DMS 273 (cell line): ENCODE data around the gene PRAMEF13.
"Not testable (repeated sequence)": the region's sequence is repeated elsewhere in the genome, so short reads cannot be mapped to it uniquely, and the experiment has no call there.

Experiments used
- DNase-seq: peaks from one replicate; lab custom pipeline; 2025; ENCODE audit not compliant: unreplicated experiment; lab: John Stamatoyannopoulos, UW

PRAMEF13 gene, protein sequence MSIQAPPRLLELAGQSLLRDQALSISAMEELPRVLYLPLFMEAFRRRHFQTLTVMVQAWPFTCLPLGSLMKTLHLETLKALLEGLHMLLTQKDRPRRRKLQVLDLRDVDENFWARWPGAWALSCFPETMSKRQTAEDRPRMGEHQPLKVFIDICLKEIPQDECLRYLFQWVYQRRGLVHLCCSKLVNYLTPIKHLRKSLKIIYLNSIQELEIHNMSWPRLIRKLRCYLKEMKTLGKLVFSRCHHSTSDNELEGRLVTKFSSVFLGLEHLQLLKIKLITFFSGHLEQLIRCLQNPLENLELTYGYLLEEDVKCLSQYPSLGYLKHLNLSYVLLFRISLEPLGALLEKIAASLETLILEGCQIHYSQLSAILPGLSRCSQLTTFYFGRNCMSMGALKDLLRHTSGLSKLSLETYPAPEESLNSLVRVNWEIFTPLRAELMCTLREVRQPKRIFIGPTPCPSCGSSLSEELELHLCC

DNA sequence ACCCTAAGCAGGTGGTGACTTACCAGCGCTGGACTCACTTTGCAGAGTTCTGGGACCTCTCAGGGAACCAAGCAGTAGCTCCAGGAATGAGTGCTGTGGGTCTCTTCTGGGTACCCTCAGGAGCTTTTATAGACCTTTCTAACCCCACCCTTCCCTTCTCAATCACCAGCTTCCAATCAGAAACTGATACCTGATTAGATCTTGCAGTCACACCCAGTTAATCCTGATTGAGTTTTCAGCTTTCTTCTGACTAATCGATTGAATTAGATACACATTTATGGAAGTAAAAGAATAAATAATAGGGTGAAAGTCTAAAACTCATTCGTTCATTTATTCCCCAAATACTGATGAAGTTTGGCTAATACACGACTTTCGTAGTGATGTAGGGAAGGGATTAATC is at the start of gene PRAMEF13:
TSS of gene PRAMEF13 (minus strand) at position 101 of the 400 bp plus-strand sequence. CDS start 1,820 bp downstream, outside the sequence.
- DNase-seq, result not testable (repeated sequence)

DNA sequence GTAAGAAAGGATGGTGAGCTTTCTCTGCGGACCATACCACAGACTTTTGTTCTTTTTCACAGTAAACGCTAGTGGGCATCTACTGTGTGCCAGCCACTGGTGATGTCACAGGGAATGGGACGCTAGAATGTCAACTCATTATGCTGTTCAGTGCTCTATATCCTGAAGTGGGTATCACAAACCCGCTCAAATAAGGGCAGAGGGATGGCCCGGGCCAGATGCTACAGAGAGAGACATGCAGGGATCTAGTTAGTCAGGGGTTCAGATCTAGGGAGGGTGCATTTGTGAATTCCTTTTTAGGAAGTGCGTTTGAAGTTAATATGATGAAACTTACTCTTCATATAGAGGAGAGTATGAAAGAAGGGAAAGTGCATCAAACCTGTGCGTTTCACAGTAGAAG is 45.9 kb upstream of the PRAMEF13 start:
- not testable (repeated sequence) for DNase-seq

DNA sequence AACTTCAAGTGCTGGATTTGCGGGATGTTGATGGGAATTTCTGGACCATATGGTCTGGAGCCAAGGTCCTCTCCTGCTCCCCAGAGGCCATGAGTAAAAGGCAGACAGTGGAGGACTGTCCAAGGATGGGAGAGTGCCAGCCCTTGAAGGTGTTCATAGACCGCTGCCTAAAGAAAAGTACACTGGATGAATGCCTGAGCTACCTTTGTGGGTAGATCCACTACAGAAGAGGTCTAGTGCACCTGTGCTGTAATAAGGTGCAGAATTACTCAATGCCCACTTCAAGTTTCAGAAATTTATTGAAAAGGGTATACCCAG is 45.3 kb upstream of the PRAMEF13 start:
- not testable (repeated sequence) for DNase-seq

DNA sequence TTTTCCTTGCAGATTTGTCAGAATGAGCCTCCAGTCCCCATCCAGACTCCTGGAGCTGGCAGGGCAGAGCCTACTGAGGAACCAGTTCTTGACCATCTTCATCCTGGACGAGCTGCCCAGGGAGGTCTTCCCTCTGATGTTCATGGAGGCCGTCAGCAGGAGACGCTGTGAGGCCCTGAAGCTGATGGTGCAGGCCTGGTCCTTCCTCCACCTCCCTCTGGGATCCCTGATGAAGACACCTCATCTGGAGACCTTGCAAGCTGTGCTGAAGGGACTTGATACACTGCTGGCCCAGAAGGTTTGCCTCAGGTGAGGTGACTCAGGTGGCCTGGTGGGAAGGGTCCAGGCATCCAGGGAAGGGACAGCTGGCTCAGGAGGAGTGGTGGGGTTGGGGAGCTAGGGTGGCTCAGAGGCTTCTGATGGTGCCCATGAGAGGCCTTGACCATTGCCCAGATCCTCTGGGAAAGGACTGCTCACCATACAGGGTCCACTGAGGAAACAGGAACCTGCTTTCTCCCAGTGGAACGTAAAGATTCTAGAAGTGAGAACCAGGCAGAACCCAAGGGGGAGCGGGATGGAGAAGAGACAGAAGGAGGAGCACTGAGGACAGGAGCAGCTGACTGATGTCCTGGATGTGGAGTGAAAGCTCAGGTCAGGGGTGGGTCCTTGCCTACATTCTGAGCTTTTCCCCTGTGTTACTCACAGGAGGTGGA is 44.8 kb upstream of the PRAMEF13 start:
- DNase-seq, result not testable (repeated sequence)

DNA sequence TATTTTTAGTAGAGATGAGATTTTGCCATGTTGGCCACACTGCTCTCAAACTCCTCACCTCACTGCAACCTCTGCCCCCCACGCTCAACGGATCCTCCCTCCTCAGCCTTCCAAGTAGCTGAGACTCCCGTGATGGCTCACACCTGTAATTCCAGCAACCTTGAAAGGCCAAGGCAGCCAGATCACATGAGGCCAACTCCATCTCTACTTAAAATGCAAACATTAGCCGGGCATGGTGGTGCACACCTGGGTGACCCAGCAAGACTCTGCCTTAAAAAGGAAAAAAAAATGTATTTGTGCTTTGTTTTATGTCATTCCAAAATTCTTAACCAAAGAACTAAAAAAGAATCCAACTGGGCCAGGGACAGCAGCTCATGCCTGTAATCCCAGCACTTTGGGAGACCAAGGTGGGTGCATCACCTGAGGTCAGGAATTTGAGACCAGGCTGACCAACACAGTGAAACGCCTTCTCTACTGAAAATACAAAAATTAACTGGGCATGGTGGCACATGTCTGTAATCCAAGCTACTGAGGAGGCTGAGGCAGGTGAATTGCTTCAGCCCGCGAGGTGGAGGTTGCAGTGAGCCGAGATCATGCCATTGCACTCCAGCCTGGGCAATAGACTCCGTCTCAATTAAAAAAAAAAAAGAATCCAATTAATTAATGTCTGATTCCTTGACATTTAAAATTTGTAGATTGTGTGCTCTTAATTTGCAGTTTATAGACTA is 42.5 kb upstream of the PRAMEF13 start:
- DNase-seq, result not testable (repeated sequence)

DNA sequence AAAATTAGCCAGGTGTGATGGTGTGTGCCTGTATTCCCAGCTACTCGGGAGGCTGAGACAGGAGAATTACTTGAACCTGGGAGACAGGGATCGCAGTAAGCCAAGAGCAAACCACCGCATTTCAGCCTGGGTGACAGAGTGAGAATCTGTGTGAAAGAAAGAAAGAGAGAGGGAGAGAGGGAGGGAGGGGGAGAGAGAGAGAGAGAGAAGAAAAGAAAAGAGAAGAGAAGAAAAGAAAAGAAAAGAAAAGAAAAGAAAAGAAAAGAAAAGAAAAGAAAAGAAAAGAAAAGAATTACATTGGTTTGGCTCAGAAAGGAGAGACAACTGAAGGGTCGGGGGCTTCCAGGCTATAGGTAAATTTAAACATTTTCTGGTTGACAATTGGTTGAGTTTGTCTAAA is 38.4 kb upstream of the PRAMEF13 start:
- DNase-seq, result not testable (repeated sequence)

DNA sequence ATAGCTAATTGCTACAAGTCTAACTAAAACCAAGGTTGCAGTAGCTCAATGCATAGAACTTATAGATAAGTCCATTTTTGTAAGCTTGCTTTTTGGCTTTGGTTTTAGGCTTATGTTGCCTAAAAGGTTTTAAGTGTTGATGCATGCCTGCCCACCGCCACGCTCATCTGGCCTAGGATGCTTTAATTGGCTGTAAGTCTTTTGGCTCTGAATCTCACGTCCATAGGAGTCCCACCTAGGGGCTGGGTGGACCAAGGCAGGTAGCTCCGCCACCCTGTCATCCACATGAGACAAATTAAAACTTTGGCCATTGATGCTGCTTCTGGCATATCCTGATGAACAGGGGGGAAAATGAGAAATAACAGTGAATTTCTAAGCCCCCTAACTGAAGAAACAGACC is 36.4 kb upstream of the PRAMEF13 start:
- DNase-seq, result not testable (repeated sequence)

DNA sequence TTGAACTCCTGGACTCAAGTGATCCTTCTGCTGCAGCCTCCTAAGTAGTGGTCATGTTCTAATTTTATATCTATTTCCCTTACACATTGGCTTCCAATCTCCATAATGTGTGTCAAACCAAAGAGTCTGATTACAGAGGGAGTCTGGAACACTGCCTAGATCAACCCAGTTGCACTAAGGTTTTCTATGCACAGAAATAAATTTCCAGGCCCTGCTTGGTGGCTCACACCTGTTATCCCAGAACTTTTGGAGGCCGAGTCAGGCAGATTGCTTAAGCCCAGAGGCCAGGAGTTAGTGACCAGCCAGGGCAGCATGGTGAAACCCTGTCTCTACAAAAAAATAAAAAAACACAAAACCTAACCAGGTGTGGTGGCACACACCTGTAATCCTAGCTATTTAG is 32.8 kb upstream of the PRAMEF13 start:
- DNase-seq, result not testable (repeated sequence)

DNA sequence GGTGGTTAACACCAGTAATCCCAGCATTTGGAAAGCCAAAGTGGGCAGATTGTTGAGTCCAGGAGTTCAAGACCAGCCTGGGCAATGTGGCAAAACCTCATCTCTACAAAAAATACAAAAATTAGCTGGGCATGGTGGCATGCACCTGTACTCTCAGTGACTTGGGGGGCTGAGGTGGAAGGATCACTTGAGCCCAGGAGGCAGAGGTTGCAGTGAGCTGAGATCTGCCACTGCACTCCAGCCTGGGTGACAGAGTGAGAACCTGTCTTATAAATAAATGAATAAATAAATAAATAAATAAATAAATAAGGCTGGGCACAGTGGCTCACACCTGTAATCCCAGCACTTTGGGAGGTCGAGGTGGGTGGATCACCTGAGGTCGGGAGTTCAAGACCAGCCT is 30.8 kb upstream of the PRAMEF13 start:
- not testable (repeated sequence) for DNase-seq

DNA sequence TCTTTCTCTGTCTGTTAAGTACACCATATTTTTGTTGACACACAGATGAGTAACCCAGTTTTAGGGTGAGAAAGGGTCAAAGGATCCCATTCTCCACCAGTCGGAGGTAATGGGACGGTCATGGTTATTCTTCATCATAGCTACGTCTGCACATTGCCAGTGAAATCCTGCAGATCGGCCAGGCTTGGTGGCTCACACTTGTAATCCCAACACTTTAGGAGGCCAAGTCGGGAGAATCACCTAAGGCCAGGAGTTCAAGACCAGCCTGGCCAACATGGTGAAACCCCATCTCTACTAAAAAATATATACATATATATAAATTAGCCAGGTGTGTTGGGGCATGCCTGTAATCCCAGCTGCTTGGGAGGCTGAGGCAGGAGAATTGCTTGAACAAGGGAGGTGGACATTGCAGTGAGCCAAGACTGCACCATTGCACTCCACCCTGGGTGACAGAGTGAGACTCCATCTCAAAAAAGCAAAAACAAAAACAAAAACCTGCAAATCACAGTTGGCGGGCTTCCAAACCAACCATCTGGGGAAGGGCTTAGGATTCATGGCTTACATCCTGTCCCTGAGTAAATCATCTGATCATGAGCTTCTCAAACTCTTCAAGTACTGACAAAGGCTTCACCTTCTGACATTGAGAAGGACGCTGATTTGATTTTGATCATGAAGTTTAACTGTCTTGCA is 30.0 kb upstream of the PRAMEF13 start:
- DNase-seq, result not testable (repeated sequence)

DNA sequence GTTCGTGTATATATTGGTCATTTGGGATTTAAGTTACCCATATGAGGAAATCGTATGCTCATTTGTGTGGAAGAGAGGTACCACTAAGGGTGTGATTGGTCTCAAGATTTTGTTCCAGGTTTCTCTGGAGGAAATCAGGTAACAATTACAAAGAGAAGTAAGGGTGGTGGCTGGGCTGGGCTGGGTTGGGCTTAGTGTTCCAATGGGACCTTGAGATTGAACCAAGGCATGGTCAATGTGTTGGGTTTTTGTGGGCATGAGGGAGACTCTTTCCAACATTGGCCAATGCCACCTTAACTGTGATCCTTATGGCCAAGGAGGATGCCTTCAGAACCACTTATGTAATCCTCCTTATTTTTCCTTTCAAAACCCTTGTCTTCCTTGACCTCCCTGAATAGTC is 29.4 kb upstream of the PRAMEF13 start:
- DNase-seq, result not testable (repeated sequence)

DNA sequence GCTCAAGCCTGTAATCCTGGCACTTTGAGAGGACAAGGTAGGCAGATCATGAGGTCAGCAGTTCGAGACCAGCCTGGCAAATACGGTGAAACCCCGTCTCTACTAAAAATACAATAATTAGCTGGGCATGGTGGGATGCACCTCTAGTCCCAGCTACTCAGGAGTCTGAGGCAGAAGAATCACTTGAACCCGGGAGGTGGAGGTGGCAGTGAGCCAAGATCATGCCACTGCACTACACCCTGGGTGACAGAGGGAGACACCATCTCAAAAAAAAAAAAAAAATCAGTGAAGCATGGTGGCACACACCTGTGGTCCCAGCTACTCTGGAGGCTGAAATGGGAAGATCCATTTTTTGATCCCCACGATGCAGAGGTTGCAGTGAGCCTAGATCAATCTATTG is 28.9 kb upstream of the PRAMEF13 start:
- not testable (repeated sequence) for DNase-seq

DNA sequence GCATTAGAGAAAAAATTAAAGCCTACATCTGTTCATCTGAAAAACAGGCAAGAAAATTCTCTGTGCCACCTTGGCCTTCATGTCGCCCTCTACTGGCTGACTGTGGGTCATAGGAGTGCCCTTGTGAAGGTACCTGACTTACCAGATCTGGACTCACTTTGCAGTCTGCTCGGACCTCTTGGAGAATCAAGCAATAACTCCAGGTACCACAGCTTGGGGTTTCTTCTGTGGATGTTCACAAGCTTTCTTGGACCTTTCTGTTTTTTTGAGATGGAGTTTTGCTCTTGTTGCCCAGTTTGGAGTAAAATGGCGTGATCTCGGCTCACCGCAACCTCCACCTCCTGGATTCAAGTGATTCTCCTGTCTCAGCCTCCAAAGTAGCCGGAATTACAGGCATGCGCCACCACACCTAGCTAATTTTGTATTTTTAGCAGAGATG is 27.2 kb upstream of the PRAMEF13 start:
- DNase-seq, result peak; percentile 59

DNA sequence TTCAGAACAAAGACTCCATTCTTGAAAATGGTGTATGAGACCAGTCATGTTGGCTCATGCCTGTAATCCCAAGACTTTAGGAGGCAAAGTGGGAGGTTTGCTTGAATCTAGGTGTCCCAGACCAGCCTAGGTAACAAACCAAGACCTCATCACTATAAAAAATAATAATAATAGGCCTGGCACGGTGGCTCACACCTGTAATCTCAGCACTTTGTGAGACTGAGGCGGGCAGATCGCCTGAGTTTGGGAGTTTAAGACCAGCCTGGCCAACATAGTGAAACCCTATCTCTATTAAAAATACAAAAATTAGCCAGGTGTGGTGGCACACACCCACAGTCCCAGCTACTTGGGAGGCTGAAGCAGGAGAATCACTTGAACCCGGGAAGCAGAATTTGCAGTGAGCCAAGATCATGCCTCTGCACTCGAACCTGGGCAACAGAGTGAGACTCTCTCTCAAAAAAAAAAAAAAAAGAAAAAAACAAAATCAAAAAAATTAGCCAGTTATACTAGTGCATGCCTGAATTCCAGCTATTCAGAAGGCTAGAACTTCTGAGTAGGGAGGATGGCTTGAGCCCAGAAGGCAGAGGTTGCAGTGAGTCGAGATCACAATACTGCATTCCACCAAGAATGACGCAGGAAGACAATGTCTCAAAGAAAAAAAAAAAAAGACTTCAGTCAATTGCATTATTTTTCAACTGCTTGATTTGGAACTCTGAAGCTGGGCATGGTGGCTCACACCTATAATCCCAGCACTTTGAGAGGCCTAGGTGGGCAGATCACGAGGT is 26.3 kb upstream of the PRAMEF13 start:
- not testable (repeated sequence) for DNase-seq

DNA sequence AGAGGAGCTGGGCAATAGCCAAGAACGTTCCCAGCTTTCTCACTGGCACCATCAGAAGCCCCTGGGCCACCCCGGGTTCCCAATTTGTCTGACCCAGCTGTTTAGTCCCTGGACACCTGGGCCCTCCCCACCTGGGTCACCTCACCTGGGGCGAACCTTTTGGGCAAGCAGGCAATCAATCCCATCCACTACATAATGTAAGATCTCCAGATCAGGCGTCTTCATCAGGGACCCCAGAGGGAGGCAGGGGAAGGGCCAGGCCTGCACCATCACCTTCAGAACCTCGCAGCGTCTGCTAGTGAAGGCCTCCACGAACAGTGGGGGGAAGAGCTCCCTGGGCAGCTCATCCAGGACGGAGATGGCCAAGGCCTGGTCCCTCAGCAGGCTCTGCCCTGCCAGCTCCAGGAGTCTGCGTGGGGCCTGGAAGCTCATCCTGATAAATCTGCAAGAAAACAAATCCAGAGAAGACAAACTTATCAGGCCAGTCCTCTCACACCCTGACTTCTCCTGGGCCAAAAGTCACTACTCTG is 24.5 kb upstream of the PRAMEF13 start, which contains the start of gene PRAMEF18:
TSS of gene PRAMEF18 (minus strand) at position 480 of the 530 bp plus-strand sequence. CDS start at position 432, 48 bp downstream.
- not testable (repeated sequence) for DNase-seq

DNA sequence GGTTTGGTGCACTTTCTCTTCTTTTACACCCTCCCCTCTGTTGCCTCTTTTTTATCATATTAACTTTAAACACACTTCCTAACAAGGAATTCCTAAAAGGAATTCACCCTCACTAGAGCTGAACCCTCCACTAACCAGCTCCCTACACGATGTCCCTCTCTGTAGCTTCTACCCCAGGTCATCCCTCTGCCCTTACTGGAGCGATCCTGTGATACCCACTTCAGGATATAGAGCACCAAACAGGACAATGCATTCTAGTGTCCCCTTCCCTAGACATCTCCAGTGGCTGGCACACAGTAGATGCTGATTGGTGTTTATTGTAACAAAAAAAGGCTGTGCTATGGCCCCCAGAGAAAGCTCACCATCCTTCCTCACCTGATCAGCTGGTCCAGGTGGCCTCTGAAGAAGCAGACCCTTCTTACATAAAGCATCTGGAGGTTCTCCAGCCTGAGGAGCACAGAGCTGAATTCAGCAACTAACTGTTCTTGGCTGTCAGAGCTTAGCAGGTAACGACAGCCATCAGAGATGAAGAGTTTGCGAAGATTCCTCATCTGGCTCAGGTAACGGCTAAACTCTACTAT is 23.4 kb upstream of the PRAMEF13 start:
- no peak for DNase-seq

DNA sequence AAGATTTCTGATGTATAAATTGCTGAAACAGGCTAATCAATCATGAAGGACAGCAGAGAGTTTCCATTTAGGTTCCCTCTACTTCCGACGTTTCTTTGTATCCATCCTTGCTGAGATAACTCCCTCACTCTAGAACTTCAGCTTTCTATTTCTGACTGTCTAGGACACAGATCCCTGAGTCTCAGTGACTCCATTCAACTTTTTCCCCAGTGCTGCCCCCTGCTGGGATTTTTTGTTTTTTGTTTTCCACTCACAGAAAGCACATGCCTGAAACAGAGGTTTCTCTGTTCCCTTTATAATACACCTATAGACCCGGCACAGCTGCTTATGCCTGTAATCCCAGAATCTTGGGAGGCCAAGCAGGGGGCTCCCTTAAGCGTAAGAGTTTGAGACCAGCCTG is 21.6 kb upstream of the PRAMEF13 start:
- not testable (repeated sequence) for DNase-seq

DNA sequence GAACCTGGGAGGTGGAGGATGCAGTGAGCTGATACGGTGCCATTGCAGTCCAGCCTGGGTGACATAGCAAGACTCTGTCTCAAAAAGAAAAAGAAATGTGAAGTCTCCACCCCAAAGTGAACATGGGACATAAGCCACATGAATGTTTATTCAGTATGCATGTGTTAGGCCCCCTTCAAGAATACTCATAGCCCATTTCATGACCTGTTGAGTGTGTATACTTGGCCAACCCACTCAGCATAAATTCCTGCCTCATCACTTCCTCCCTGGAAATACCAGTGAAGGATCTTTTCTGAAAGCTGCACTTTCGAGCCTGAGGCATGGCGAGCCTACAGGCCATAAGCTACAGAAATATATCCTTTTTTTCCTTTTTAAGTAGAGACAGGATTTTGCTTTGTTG is 18.0 kb upstream of the PRAMEF13 start:
- DNase-seq, result not testable (repeated sequence)

DNA sequence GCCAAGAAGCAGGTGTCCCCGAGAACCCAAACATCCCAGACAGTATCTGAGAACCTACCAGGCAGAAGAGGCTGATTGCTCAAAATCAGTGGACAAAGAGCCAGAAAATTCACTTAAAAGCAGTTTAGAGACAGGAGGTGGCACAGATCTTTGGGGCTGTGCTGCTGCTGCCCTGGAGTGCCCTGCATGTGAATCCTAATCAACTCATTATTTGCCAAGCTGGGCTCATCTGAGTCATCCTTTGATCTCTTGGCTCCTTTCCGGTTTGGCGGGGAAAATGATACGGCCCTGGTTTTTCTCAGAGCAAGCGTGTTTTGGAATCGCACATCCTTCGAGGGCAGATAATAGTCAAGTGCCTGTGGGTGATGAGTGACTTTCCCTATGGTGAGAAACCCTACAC is 15.4 kb upstream of the PRAMEF13 start:
- DNase-seq, result not testable (repeated sequence)
